Nephron (organoid): ENCODE data around the gene SLC16A13.

ENCODE experiments used
- H3K27ac Mint-ChIP-seq, 3 experiments: 2 replicates each; pipeline ENCODE4 v1.8.0; 2020; ENCODE audit warnings: mixed read lengths in 3 of 3, mild to moderate bottlenecking in 2 of 3, moderate library complexity in 1 of 3
- H3K27me3 Mint-ChIP-seq: 2 replicates; pipeline ENCODE4 v1.8.0; 2021; ENCODE audit warnings: low read depth, mild to moderate bottlenecking, moderate library complexity, mixed read lengths
- H3K36me3 Mint-ChIP-seq: 2 replicates; pipeline ENCODE4 v1.8.0; 2020; ENCODE audit warnings: low read depth, mixed read lengths
- H3K4me1 Mint-ChIP-seq: 2 replicates; pipeline ENCODE4 v1.8.0; 2020; ENCODE audit warnings: mixed read lengths
- H3K4me3 Mint-ChIP-seq, 3 experiments: 2 replicates each; pipeline ENCODE4 v1.8.0; 2020; ENCODE audit warnings: mild to moderate bottlenecking in 3 of 3, mixed read lengths in 3 of 3, moderate library complexity in 2 of 3
- H3K9me3 Mint-ChIP-seq: 2 replicates; pipeline ENCODE4 v1.8.0; 2020; ENCODE audit warnings: mixed read lengths
- CTCF ChIP-seq, 3 experiments: fragments of 200-600 bp; sonication (generic); IDR thresholded peaks; one replicate each; pipeline ENCODE4 v1.5.0; 2021; ENCODE audit warnings: antibody characterized with exemption in 3 of 3; ENCODE audit not compliant: unreplicated experiment in 3 of 3

SLC16A13 gene

GRCh38 chr17:7029096-7029495 is 6.7 kb upstream of the SLC16A13 start:
- Mint-ChIP-seq H3K9me3 (no peaks in the 10 kb centered on the region), H3K27ac (no peak overlapping the region), H3K36me3 (no peaks in the 10 kb centered on the region), H3K27me3 (peaks cover 43% of the 10 kb centered on the region), H3K4me1 (no peaks in the 10 kb centered on the region), H3K4me3 (peak overlapping the region in 1 of 3 experiments; percentile 17)
- no peak for TF ChIP-seq CTCF (IDR thresholded peaks at IDR 0.05; ENCODE audit: unreplicated experiment in 3 of 3)

- no peak for TF ChIP-seq CTCF (IDR thresholded peaks at IDR 0.05; ENCODE audit: unreplicated experiment in 3 of 3)
- Mint-ChIP-seq H3K36me3 (no peaks in the 10 kb centered on the region), H3K4me1 (no peaks in the 10 kb centered on the region), H3K27ac (no peak overlapping the region), H3K4me3 (no peak overlapping the region), H3K9me3 (no peaks in the 10 kb centered on the region), H3K27me3 (peaks cover 37% of the 10 kb centered on the region)
Observed at GRCh38 chr17:7029659-7030058, 6.2 kb upstream of the SLC16A13 start.

GRCh38 chr17:7034955-7035590 is 742 bp upstream of the SLC16A13 start:
- peaks cover 11% of the 10 kb centered on the region for H3K27me3 Mint-ChIP-seq
- H3K27ac Mint-ChIP-seq = peak overlapping the region; percentile 68 to 93 (median 88)
- no peak for TF ChIP-seq CTCF (IDR thresholded peaks at IDR 0.05; ENCODE audit: unreplicated experiment in 3 of 3)
- peaks cover 13% of the 10 kb centered on the region for H3K4me1 Mint-ChIP-seq
- H3K9me3 Mint-ChIP-seq = no peaks in the 10 kb centered on the region
- H3K36me3 Mint-ChIP-seq = no peaks in the 10 kb centered on the region
- H3K4me3 Mint-ChIP-seq = peak overlapping the region; percentile 95 to 97 (median 96)

GRCh38 chr17:7038025-7038862 is 2.4 kb downstream of the SLC16A13 start:
- Mint-ChIP-seq H3K27ac (no peak overlapping the region), H3K4me1 (peaks cover 24% of the 10 kb centered on the region)
- TF ChIP-seq CTCF (IDR thresholded peaks at IDR 0.05; ENCODE audit: unreplicated experiment in 3 of 3) = no peak

GRCh38 chr17:7039832-7040231 is 4.0 kb downstream of the SLC16A13 start:
- no peak overlapping the region for H3K27ac Mint-ChIP-seq

More at GRCh38 chr17:7038025-7038862, 2.4 kb downstream of the SLC16A13 start:
- Mint-ChIP-seq H3K9me3 (no peaks in the 10 kb centered on the region), H3K27me3 (peaks cover 37% of the 10 kb centered on the region), H3K4me3 (peak overlapping the region; percentile 63 to 69 (median 63)), H3K36me3 (no peaks in the 10 kb centered on the region)

More at GRCh38 chr17:7039832-7040231, 4.0 kb downstream of the SLC16A13 start:
- H3K9me3 Mint-ChIP-seq = no peaks in the 10 kb centered on the region
- TF ChIP-seq CTCF (IDR thresholded peaks at IDR 0.05; ENCODE audit: unreplicated experiment in 3 of 3) = no peak
- H3K4me1 Mint-ChIP-seq = peaks cover 24% of the 10 kb centered on the region
- no peaks in the 10 kb centered on the region for H3K36me3 Mint-ChIP-seq
- peaks cover 46% of the 10 kb centered on the region for H3K27me3 Mint-ChIP-seq
- peak overlapping the region; percentile 5 to 51 (median 42) for H3K4me3 Mint-ChIP-seq
